ENCODE results near the gene CDR2. TPM values are rescaled to one million over a fixed set of nuclear protein-coding genes. Genes with fewer than 3 reads are reported as not detected.

Gene CDR2
- total and polyA plus RNA-seq, 2 of the 13 experiments (the other 11 are each of a cell fraction or from before 2014, with no cell fraction given) = 59.0 to 78.9 TPM

DNA sequence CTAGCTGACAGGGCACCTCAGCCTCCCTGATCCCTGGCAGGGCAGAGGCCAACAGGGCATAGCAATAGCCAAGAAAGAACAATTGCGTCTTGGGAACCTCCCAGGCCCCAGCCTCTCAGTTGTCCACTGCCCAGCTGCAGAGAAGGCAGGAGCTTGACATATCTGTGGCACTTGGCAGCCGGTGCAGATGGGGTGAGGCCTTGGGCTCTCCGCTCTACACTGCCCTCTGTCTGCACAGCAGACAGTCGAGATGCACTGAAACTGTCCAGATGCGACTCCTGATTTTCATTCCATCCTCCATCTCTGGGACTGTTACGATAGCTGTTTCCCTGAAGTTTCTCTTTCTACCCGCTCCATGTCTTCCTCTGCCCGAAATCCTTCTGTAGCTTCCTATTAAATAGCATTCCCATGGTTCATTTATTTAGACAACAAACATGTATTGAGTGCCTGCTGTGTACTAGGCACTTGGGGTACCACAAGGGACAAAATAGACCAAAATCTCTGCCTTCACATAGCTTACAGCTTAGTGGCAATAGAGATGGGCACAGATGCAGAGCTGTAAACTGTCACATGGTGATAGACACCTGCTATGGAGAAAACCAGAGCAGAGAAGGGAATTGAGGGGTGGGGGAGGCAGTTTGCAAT, 73.9 kb downstream of the CDR2 start (continued):
- TF ChIP-seq ERF (CRISPR knock-in tag; IDR thresholded peaks at IDR 0.05) (no peak), RCOR2 (CRISPR knock-in tag; IDR thresholded peaks at IDR 0.05) (no peak), KMT2B (CRISPR knock-in tag; IDR thresholded peaks at IDR 0.05) (0 out of 2 replicates have a peak, but pooled peaks have one; percentile 24), DNMT3B (CRISPR knock-in tag; conservative IDR thresholded peaks at IDR 0.05) (no peak), ZBTB21 (CRISPR knock-in tag; IDR thresholded peaks at IDR 0.05) (no peak), ZNF784 (CRISPR knock-in tag; IDR thresholded peaks at IDR 0.05; ENCODE audit: borderline replicate concordance) (0 out of 2 replicates have a peak, but pooled peaks have one; percentile 59), THRA (CRISPR knock-in tag; IDR thresholded peaks at IDR 0.05; ENCODE audit: borderline replicate concordance) (peak; percentile 74; the same call in 1 of the 2 replicates), SMC3 (IDR thresholded peaks at IDR 0.05; ENCODE audit: low read length) (peak; percentile 66), SP1 (IDR thresholded peaks at IDR 0.05) (no peak), SP1 (CRISPR knock-in tag; IDR thresholded peaks at IDR 0.05) (0 out of 2 replicates have a peak, but pooled peaks have one; percentile 28), CTCF (CRISPR knock-in tag; IDR thresholded peaks at IDR 0.05) (peak; percentile 79), YEATS2 (CRISPR knock-in tag; IDR thresholded peaks at IDR 0.05; ENCODE audit: borderline replicate concordance) (no peak), TCF7L2 (IDR thresholded peaks at IDR 0.05; ENCODE audit: low read depth, low read length) (no peak), KDM5A (IDR thresholded peaks at IDR 0.05; ENCODE audit: borderline replicate concordance, low read length) (no peak)
- TF ChIP-seq, protein P1, sequence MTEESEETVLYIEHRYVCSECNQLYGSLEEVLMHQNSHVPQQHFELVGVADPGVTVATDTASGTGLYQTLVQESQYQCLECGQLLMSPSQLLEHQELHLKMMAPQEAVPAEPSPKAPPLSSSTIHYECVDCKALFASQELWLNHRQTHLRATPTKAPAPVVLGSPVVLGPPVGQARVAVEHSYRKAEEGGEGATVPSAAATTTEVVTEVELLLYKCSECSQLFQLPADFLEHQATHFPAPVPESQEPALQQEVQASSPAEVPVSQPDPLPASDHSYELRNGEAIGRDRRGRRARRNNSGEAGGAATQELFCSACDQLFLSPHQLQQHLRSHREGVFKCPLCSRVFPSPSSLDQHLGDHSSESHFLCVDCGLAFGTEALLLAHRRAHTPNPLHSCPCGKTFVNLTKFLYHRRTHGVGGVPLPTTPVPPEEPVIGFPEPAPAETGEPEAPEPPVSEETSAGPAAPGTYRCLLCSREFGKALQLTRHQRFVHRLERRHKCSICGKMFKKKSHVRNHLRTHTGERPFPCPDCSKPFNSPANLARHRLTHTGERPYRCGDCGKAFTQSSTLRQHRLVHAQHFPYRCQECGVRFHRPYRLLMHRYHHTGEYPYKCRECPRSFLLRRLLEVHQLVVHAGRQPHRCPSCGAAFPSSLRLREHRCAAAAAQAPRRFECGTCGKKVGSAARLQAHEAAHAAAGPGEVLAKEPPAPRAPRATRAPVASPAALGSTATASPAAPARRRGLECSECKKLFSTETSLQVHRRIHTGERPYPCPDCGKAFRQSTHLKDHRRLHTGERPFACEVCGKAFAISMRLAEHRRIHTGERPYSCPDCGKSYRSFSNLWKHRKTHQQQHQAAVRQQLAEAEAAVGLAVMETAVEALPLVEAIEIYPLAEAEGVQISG (CRISPR knock-in tag; IDR thresholded peaks at IDR 0.05) = peak; percentile 36; the same call in 1 of the 2 replicates
- TF ChIP-seq, protein P2, sequence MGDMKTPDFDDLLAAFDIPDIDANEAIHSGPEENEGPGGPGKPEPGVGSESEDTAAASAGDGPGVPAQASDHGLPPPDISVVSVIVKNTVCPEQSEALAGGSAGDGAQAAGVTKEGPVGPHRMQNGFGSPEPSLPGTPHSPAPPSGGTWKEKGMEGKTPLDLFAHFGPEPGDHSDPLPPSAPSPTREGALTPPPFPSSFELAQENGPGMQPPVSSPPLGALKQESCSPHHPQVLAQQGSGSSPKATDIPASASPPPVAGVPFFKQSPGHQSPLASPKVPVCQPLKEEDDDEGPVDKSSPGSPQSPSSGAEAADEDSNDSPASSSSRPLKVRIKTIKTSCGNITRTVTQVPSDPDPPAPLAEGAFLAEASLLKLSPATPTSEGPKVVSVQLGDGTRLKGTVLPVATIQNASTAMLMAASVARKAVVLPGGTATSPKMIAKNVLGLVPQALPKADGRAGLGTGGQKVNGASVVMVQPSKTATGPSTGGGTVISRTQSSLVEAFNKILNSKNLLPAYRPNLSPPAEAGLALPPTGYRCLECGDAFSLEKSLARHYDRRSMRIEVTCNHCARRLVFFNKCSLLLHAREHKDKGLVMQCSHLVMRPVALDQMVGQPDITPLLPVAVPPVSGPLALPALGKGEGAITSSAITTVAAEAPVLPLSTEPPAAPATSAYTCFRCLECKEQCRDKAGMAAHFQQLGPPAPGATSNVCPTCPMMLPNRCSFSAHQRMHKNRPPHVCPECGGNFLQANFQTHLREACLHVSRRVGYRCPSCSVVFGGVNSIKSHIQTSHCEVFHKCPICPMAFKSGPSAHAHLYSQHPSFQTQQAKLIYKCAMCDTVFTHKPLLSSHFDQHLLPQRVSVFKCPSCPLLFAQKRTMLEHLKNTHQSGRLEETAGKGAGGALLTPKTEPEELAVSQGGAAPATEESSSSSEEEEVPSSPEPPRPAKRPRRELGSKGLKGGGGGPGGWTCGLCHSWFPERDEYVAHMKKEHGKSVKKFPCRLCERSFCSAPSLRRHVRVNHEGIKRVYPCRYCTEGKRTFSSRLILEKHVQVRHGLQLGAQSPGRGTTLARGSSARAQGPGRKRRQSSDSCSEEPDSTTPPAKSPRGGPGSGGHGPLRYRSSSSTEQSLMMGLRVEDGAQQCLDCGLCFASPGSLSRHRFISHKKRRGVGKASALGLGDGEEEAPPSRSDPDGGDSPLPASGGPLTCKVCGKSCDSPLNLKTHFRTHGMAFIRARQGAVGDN (CRISPR knock-in tag; IDR thresholded peaks at IDR 0.05) = peak; percentile 71
- TF ChIP-seq, protein P3, sequence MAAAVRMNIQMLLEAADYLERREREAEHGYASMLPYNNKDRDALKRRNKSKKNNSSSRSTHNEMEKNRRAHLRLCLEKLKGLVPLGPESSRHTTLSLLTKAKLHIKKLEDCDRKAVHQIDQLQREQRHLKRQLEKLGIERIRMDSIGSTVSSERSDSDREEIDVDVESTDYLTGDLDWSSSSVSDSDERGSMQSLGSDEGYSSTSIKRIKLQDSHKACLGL (CRISPR knock-in tag; IDR thresholded peaks at IDR 0.05) = no peak

Data from HepG2 (cell line).